Activated naive CD8-positive, alpha-beta T cell (primary cell): ENCODE results near the gene SMG6.
A peak's percentile ranks its signal among the peaks of the same experiment; 100 is the strongest.
"Not testable (repeated sequence)": the region's sequence is repeated elsewhere in the genome, so short reads cannot be mapped to it uniquely, and the experiment has no call there.

ENCODE experiments used
- H3K27ac Mint-ChIP-seq: one replicate; pipeline ENCODE4 v1.8.0; 2021; ENCODE audit warnings: mixed read lengths
- H3K27me3 Mint-ChIP-seq: one replicate; pipeline ENCODE4 v1.8.0; 2021; ENCODE audit warnings: mixed read lengths
- H3K36me3 Mint-ChIP-seq: one replicate; pipeline ENCODE4 v1.8.0; 2021; ENCODE audit warnings: mixed read lengths
- H3K4me1 Mint-ChIP-seq: one replicate; pipeline ENCODE4 v1.8.0; 2021; ENCODE audit warnings: low read depth, mixed read lengths
- H3K4me3 Mint-ChIP-seq: one replicate; pipeline ENCODE4 v1.8.0; 2021; ENCODE audit warnings: mild to moderate bottlenecking, mixed read lengths
- H3K9me3 Mint-ChIP-seq: one replicate; pipeline ENCODE4 v1.8.0; 2021; ENCODE audit warnings: low read depth, mixed read lengths

Gene SMG6

GRCh38 chr17:2279707-2280106, 23.9 kb downstream of the SMG6 start:
- Mint-ChIP-seq H3K4me3 (peak overlapping the region; percentile 32), H3K9me3 (no peaks in the 10 kb centered on the region), H3K36me3 (peaks cover 24% of the 10 kb centered on the region), H3K27me3 (no peaks in the 10 kb centered on the region), H3K4me1 (peaks cover 46% of the 10 kb centered on the region), H3K27ac (peak overlapping the region; percentile 65)

- Mint-ChIP-seq H3K4me3 (no peak overlapping the region), H3K9me3 (no peaks in the 10 kb centered on the region), H3K27me3 (no peaks in the 10 kb centered on the region), H3K27ac (no peak overlapping the region), H3K4me1 (peaks cover 55% of the 10 kb centered on the region), H3K36me3 (peaks cover 29% of the 10 kb centered on the region)
Measured at GRCh38 chr17:2277429-2278170, 26.0 kb downstream of the SMG6 start.

- peaks cover 26% of the 10 kb centered on the region for H3K36me3 Mint-ChIP-seq
- H3K27me3 Mint-ChIP-seq: no peaks in the 10 kb centered on the region
- H3K9me3 Mint-ChIP-seq: no peaks in the 10 kb centered on the region
- peaks cover 52% of the 10 kb centered on the region for H3K4me1 Mint-ChIP-seq
- H3K4me3 Mint-ChIP-seq: peak overlapping the region; percentile 4
- H3K27ac Mint-ChIP-seq: peak overlapping the region; percentile 72
Measured at GRCh38 chr17:2275722-2276121, 27.9 kb downstream of the SMG6 start.

- H3K36me3 Mint-ChIP-seq: peaks cover 29% of the 10 kb centered on the region
- no peaks in the 10 kb centered on the region for H3K9me3 Mint-ChIP-seq
- H3K27me3 Mint-ChIP-seq: no peaks in the 10 kb centered on the region
- peaks cover 57% of the 10 kb centered on the region for H3K4me1 Mint-ChIP-seq
- H3K4me3 Mint-ChIP-seq: no peak overlapping the region
- H3K27ac Mint-ChIP-seq: peak overlapping the region; percentile 17
Measured at GRCh38 chr17:2274414-2274813, 29.2 kb downstream of the SMG6 start.

GRCh38 chr17:2271985-2272702, 31.4 kb downstream of the SMG6 start:
- H3K4me1 Mint-ChIP-seq: peaks cover 61% of the 10 kb centered on the region
- H3K27ac Mint-ChIP-seq: peak overlapping the region; percentile 97

GRCh38 chr17:2267354-2267753, 36.2 kb downstream of the SMG6 start:
- peak overlapping the region; percentile 98 for H3K27ac Mint-ChIP-seq
- no peaks in the 10 kb centered on the region for H3K9me3 Mint-ChIP-seq
- H3K27me3 Mint-ChIP-seq: no peaks in the 10 kb centered on the region
- H3K36me3 Mint-ChIP-seq: peaks cover 19% of the 10 kb centered on the region
- peak overlapping the region; percentile 78 for H3K4me3 Mint-ChIP-seq
- peaks cover 80% of the 10 kb centered on the region for H3K4me1 Mint-ChIP-seq

More at GRCh38 chr17:2271985-2272702, 31.4 kb downstream of the SMG6 start:
- no peaks in the 10 kb centered on the region for H3K9me3 Mint-ChIP-seq
- peaks cover 26% of the 10 kb centered on the region for H3K36me3 Mint-ChIP-seq
- H3K4me3 Mint-ChIP-seq: peak overlapping the region; percentile 77
- no peaks in the 10 kb centered on the region for H3K27me3 Mint-ChIP-seq

- peaks cover 80% of the 10 kb centered on the region for H3K4me1 Mint-ChIP-seq
- peak overlapping the region; percentile 98 for H3K27ac Mint-ChIP-seq
- H3K36me3 Mint-ChIP-seq: peaks cover 18% of the 10 kb centered on the region
- H3K4me3 Mint-ChIP-seq: peak overlapping the region; percentile 78
- no peaks in the 10 kb centered on the region for H3K27me3 Mint-ChIP-seq
- no peaks in the 10 kb centered on the region for H3K9me3 Mint-ChIP-seq
Measured at GRCh38 chr17:2266865-2267228, 36.7 kb downstream of the SMG6 start.

- peaks cover 21% of the 10 kb centered on the region for H3K36me3 Mint-ChIP-seq
- H3K9me3 Mint-ChIP-seq: no peaks in the 10 kb centered on the region
- peak overlapping the region; percentile 78 for H3K4me3 Mint-ChIP-seq
- H3K27me3 Mint-ChIP-seq: no peaks in the 10 kb centered on the region
- peak overlapping the region; percentile 98 for H3K27ac Mint-ChIP-seq
- H3K4me1 Mint-ChIP-seq: peaks cover 83% of the 10 kb centered on the region
Measured at GRCh38 chr17:2266045-2266864, 37.3 kb downstream of the SMG6 start.

GRCh38 chr17:2265166-2265565, 38.4 kb downstream of the SMG6 start:
- peaks cover 83% of the 10 kb centered on the region for H3K4me1 Mint-ChIP-seq
- not testable (repeated sequence) for H3K9me3 Mint-ChIP-seq, H3K27me3 Mint-ChIP-seq
- H3K27ac Mint-ChIP-seq: peak overlapping the region; percentile 98
- H3K4me3 Mint-ChIP-seq: peak overlapping the region; percentile 78
- H3K36me3 Mint-ChIP-seq: peaks cover 17% of the 10 kb centered on the region

- H3K4me1 Mint-ChIP-seq: peaks cover 83% of the 10 kb centered on the region
- H3K27ac Mint-ChIP-seq: peak overlapping the region; percentile 98
- no peaks in the 10 kb centered on the region for H3K27me3 Mint-ChIP-seq
- H3K9me3 Mint-ChIP-seq: no peaks in the 10 kb centered on the region
- H3K4me3 Mint-ChIP-seq: peak overlapping the region; percentile 78
- peaks cover 19% of the 10 kb centered on the region for H3K36me3 Mint-ChIP-seq
Measured at GRCh38 chr17:2264067-2264860, 39.3 kb downstream of the SMG6 start.

GRCh38 chr17:2263183-2264066, 40.2 kb downstream of the SMG6 start:
- H3K9me3 Mint-ChIP-seq: no peaks in the 10 kb centered on the region
- peak overlapping the region; percentile 98 for H3K27ac Mint-ChIP-seq
- H3K4me1 Mint-ChIP-seq: peaks cover 91% of the 10 kb centered on the region
- peak overlapping the region; percentile 78 for H3K4me3 Mint-ChIP-seq
- H3K27me3 Mint-ChIP-seq: no peaks in the 10 kb centered on the region
- H3K36me3 Mint-ChIP-seq: peaks cover 19% of the 10 kb centered on the region

- Mint-ChIP-seq H3K27me3 (no peaks in the 10 kb centered on the region), H3K36me3 (peaks cover 16% of the 10 kb centered on the region), H3K4me3 (peak overlapping the region; percentile 78), H3K9me3 (no peaks in the 10 kb centered on the region), H3K4me1 (peaks cover 91% of the 10 kb centered on the region), H3K27ac (peak overlapping the region; percentile 98)
Measured at GRCh38 chr17:2262135-2262587, 41.4 kb downstream of the SMG6 start.

- Mint-ChIP-seq H3K4me1 (peaks cover 71% of the 10 kb centered on the region), H3K27ac (peak overlapping the region; percentile 99), H3K36me3 (peaks cover 16% of the 10 kb centered on the region), H3K9me3 (no peaks in the 10 kb centered on the region), H3K4me3 (peak overlapping the region; percentile 79), H3K27me3 (no peaks in the 10 kb centered on the region)
Measured at GRCh38 chr17:2259769-2260536, 43.6 kb downstream of the SMG6 start.
